Measurements from ENCODE around the gene RBM23.
"Not testable (repeated sequence)": the region's sequence is repeated elsewhere in the genome, so short reads cannot be mapped to it uniquely, and the experiment has no call there.

Gene RBM23

DNA sequence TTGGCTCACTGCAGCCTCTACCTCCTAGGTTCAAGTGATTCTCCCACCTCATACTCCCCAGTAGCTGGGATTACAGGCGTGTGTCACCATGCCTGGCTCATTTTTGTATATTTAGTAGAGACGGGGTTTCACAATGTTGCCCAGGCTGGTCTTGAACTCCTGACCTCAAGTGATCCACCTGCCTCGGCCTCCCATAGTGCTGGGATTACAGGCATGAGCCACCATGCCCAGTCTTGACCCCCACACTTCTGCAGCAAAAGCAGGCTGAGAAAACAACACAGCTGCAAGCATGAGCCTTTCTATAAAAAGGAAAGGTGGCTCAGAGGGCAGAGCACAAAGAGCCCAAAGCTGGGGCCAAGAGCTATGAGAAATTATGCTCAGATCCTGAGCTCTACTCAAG, 58.6 kb downstream of the RBM23 start:
- not testable (repeated sequence) for DNase-seq

DNA sequence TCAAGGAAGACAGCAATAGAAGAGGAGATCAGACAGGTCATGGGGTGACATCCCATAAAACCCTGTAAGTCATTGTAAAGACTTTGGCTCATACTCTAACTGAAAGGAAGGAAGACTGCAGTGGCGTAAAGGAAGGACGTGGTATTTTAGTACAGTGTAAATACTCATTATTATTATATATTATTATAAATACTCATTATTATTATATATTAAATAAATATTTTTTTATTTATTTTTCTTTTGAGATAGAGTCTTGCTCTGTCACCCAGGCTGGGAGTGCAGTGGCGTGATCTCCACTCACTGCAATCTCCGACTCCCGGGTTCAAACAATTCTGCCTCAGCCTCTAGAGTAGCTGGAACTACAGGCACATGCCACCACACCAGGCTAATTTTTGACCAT, 62.5 kb downstream of the RBM23 start:
- DNase-seq, result no peak

DNA sequence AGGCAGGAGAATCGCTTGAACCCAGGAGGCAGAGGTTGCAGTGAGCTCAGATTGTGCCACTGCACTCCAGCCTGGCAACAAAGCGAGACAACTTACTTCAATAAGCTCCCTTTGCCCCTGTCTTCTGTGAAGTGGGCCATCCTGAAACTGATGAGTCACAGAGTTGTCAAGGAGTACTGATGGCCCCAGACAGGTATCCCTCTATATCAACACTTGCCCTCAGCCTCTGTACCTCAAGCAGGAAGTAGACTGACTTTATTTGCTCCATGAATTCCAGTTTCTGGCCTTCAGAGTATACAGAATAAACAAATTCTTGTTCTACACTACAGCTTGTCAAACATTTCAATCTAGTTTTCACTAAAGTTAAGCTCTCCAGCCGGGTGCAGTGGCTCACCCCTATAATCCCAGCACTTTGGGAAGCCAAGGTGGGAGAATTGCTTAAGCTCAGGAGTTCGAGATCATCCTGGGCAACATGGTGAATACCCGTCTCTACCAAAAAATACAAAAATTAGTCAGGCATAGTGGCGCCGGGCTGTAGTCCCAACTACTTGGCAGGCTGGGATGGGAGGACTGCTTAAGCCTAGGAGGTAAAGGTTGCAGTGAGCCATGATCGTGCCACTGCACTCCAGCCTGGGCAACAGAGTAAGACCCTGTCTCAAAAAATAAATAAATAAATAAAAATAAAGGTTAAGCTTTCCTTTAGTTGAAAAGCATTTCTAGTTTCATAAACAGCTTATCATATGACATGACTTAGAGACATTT, 63.8 kb downstream of the RBM23 start:
- no peak for DNase-seq

DNA sequence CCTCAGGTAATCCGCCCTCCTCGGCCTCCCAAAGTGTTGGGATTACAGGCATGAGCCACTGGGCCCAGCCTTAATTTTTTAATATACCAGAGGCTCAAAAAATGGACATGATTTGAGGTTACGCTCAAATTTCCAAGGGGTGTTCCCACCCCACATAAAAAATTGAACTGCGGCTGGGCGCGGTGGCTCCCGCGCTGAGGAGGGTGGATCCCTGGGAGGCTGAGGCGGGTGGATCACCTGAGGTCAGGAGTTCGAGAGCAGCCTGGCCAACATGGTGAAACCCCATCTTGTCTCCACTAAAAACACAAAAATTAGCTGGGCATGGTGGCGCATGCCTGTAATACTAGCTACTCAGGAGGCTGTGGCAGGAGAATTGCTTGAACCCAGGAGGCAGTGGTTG, 64.7 kb downstream of the RBM23 start:
- not testable (repeated sequence) for DNase-seq

DNA sequence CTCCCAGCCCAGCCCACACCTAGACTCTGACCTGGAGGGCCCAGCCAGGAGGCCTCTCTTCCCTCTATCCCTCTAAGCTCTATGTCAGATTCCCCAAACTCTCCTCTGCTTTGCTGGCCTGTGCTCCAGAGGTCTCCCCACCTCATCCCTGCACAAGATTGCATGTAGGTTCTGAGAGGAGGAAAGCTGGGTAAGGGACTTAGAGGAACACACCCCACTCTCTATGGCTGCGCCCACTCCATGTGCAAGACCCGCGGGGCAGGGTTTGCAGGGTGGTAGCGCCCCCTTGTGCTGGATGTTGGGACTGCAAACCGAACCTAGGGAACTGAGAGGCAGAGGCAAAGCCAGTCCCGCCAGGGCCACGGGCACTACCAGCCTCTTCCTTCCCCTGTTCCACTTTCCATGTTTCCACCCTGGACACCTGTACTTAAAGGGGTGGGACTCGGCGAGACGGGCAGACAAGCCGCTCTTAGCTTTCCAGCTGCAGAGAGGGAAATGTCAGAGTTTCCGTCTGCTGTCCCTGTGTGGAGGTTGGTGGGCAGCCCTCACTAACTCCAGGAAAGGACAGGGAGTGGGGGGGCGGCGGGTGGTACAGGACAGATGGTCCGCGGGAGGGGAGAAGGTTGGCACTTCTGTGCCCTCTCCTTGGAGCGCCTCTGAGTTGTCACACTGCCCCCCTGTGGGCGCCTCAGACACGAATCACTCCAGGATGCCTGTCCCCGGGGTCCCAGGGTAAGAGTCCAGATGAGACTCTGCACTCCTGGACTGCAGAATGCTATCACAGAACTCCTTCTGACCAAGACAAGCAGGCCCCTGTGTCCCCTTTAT, 65.8 kb downstream of the RBM23 start:
- peak; percentile 89 for DNase-seq

DNA sequence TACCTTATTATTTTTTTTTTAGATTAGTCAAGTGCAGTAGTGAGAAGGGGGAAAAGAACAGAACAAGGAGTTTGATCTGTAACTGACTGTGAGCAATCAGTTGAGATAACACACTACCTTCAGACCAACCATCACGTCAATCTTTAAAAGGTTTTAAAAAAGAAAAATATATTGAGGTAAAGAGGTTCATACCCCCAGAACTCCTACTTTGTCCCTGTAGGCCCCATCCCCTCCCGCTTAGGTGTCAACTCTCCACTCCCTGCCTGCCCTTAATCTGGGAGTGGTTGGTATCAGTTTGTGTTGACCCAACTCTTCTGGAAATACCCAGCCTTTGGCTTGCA, 66.4 kb downstream of the RBM23 start:
- no peak for DNase-seq

DNA sequence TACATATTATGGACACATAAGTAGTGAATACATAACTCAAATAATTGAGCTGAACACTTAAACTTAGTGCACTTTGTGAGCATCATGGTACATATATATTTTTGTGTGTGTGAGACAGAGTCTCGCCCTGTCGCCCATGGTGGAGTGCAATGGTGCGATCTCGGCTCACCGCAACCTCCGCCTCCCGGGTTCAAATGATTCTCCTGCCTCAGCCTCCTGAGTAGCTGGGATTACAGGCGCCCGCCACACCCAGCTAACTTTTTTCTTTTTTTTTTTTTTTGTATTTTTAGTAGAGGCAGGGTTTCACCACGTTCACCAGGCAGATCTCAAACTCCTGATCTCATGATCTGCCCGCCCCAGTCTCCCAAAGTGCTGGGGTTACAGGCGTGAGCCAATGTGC, 66.8 kb downstream of the RBM23 start:
- not testable (repeated sequence) for DNase-seq

DNA sequence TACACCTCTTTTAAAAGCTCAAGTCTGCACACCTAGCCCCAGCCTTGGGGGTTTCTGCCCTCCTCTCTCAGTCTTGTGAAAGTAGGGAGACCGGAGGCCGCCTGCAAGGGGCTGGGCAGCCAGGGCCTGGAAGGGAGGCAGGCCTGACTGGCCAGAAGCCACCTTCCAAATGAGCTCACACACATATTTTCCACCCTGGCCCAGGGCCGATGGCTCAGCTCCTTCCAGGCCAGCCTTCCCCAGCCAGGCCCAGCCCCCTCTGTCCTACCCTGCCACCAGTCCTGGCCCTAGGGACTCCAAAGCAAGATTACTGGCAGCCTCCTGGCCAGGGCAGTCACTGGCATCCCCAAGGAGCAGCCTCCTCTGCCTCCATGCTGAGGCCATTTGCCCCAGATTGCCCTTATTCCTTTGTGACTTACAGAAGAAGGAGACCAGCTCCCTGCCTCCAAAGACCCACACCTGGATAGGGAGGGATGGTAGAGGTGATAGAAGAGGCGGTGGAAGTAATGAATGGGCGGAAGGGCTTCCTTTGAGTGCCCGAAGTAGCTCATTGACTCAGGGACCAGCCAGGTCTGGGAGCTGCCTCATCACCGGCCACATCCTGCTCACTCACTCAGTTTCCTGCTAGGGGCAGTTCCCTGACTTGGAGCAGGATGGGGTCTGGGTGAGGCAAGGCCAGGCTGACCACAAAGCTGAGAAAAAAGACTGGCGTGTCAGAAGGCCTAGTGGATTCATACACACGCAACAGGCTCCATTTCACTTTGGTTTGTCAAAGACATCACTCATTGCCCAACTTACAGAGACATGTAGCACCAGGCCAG, 67.8 kb downstream of the RBM23 start:
- DNase-seq, result peak in 1 of 2 donors; percentile 27

DNA sequence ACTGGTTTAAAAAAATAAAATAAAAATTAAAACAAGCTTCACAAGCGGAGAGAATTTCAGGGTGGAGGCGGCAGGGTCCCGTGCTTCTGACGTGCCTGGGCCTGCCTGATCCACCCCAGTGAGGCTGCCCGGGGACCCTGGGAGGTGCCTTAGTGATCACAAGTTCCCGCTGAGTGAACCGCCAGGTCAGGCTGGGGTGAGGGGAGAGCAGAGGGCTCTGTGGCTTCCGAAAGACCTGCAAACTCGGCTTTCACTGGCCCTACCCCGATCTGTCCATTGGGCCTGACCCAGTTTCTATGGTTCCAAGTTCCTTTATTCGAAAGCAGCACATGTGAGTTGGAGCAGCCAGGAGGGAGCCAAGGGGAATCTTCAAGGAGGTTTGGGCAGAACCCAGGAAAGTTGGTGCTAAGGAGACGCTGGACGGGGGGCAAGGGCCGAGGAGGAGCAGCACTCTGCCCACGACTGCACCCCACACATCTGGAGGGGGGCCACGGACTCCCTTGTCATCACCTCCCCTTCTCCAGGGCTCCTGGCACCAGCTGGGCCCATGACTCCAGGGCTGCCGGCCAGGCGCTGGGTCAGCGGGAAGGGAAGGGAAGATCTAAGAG, 69.6 kb downstream of the RBM23 start:
- no peak for DNase-seq

DNA sequence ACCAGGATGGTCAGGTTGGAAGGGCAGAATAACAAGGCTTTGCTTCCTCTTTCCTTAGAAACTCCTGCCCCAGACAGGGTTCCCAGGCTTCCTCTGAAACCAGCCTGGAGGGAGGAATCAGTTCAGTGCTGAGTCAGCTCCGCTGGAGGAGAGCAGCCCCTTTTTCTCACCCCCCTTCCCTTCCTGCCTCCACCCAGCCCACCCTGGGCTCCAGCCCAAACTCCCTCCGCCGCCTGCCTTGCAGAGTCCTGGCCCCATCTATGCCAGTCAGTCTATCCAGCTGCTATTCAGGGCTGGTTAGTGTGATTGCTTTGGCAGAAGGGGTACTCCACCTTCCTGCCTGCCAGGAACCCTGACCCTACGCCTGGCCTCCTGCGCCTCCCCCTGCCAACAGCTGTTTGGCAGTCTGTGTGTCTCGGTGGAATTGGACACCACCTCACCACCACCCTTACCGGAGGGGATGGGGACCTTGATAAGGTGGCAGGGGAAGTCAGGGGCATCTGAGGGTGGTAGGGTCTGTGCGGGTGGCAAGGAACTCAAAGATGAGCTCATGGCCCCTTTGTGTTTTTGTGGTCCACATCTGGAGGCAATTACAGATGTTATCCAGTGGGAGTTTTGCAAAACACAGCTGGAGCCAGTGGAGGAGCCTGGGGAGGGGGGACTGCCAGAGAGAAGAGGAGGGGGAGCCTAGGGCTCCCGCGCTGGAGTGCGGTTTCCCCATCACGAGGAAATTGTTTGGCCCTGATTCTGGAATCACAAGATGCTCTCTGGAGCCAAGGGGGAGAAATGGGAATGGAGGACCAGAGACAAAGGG, 70.4 kb downstream of the RBM23 start:
- DNase-seq, result no peak

DNA sequence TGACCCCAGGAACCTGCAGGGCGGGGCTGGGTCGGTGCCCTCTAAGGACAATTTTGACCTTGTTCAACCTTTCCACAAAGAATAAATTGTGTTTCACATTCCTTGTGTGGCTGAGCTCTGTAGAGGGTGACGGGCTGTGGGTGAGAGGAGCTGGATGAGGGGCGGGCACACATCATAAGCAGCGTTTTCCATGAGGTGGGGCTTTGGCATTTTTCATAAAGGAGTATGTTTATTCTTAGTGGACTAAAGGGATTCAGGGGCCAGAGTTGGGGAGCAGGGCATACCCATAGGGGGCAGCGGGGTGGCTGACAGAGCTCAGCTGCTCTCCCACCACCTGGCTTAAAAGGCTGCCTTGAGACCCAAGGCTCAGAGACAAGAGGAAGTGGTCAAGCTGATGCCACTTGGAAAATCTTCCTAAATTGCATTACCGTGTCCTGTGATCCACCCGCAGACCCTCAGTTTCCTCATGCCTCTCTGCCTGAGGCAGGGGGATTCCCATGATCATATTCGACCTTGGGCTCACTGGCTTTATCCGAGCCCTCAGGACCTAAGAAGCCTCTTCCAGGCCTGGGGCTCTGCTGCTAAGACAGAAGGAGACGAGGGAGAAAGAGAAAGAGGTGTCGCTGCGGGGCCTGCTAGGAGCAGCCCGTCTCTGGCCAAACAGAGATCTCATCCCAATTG, 71.1 kb downstream of the RBM23 start:
- no peak for DNase-seq

DNA sequence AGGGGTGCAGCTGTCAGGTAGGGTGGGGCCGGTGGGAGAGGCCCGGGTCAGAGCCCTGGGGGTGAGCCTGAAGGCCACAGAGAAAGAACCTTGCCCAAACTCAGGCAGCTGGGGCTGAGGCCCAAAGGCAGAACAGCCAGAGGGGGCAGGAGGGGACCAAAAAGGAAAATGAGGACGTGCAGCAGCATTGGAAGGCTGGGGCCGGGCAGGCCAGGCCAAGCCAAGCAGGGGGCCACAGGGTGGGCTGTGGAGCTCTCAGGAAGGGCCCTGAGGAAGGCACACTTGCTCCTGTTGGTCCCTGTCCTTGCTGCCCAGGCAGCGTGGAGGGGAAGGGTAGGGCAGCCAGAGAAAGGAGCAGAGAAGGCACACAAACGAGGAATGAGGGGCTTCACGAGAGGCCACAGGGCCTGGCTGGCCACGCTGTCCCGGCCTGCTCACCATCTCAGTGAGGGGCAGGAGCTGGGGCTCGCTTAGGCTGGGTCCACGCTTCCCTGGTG, 72.1 kb downstream of the RBM23 start:
- no peak for DNase-seq

DNA sequence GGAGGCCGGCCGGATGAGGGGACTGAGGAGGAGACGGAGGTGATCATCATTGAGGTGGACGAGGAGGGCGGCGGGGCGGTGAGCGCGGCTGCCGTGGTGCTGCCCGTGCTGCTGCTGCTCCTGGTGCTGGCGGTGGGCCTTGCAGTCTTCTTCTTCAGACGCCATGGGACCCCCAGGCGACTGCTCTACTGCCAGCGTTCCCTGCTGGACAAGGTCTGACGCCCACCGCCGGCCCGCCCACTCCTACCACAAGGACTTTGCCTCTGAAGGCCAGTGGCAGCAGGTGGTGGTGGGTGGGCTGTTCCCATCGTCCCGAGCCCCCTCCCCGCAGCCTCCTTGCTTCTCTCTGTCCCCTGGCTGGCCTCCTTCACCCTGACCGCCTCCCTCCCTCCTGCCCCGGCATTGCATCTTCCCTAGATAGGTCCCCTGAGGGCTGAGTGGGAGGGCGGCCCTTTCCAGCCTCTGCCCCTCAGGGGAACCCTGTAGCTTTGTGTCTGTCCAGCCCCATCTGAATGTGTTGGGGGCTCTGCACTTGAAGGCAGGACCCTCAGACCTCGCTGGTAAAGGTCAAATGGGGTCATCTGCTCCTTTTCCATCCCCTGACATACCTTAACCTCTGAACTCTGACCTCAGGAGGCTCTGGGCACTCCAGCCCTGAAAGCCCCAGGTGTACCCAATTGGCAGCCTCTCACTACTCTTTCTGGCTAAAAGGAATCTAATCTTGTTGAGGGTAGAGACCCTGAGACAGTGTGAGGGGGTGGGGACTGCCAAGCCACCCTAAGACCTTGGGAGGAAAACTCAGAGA, 72.9 kb downstream of the RBM23 start:
- no peak for DNase-seq

DNA sequence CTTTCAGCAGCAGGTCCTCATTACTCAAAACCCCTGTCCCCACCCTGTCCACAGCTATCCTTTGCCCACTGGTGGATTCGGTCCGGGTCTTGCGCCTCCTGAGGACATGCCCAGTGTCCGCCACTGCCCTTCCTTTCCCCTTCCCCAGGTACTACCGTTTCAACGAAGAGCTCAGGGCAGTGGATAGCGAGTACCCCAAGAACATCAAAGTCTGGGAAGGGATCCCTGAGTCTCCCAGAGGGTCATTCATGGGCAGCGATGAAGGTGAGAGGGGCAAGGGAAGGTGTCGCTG, 73.9 kb downstream of the RBM23 start:
- no peak for DNase-seq

DNA sequence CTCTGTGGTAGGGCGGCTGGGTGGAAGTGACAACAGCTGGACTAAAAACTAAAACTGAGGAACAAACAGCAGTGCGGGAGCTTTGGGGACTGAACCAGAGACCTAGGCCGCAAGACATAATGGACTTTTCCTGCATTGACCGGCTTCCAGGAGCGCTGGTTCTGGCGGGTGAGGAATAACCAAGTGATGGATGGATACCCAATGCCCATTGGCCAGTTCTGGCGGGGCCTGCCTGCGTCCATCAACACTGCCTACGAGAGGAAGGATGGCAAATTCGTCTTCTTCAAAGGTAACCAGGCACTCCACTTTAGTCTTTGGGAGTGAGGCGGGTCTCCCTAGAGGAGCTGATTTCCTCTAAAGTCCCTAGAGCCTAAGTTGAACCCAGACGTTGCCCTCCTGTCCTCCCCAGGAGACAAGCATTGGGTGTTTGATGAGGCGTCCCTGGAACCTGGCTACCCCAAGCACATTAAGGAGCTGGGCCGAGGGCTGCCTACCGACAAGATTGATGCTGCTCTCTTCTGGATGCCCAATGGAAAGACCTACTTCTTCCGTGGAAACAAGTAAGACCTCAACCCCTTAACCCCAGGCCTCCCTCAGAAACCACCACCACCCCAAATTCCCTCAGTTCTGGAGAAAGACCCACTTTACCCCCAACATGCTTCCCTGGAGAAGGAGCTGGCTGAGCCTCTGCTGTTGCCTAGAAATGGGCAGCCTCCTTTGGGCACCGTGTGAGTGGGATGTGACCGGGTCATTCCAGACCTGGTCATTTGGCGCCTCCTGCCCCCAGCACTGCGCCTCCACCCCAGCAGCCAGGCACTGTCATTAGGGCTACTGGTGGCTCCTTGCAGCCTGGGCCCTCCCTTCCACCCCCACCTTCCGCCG, 74.5 kb downstream of the RBM23 start:
- no peak for DNase-seq

Data from CD4-positive, alpha-beta T cell treated with Interleukin-4 for 1 hour (primary cell).